ENCODE results near the gene PRR12.

The PRR12 gene

DNA sequence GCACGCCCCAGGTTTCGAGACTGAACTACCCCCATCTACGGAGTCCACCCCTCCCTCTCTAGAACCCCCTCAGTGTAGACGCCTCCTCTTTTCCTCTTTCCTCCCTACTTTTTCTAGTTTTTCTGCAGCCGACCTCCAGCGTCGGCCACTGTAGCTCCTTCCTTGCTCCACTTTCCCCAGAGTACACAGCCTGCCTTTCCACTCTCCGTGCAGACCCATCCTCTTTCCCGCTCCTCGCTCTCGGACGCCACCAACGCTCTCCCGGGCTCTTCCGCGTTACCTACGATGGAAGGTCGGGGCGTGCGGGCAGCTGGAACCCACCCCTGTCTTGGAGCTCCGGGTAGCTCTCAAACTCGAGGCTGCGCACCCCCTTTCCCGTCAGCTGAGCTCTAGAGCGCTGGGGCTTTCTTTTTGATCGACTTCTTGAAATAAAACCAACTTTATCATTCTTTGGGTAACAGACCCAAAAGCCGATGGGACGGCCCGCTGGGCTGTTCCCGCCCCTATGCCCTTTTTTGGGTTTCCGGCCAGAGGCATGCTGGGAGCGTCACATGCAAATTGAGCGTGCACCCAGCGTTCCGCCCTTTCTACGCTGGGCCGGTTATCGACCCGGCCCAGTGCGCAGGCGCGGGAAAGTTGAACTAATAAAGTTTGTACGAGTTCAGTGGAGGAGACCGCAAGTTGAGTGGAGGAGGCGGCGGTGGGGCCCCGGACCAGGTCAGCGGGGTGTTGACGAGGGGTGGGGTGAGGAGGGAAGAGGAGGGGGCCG lies 74.6 kb downstream of the PRR12 start, which contains the start of the genes BCL2L12 and IRF3:
TSS of gene BCL2L12 (plus strand) at position 583 of the 769 bp plus-strand sequence. CDS start 760 bp downstream, outside the sequence.
TSS of gene IRF3 (minus strand) at position 507 of the 769 bp plus-strand sequence. CDS start 1,019 bp downstream, outside the sequence.
- peak; percentile 98 to 99 (median 99) for DNase-seq (ENCODE audit: low read depth in 3 of 3)

DNA sequence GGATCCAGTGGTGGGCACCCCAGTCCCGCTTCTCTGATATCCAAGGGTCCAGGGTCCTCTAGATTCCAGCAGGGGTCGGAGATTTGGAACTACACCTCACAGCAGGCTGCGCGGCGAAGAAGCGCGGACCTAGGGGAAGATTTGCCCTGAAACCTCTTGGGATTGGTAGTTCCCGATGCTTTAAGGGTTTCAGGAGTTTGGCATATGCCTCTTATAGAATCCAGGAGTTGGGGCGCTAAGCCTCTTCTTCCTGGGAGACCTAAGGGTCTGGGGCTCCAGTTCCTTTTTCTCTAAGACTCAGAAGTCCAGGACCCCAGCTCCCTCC lies 75.1 kb downstream of the PRR12 start:
- no peak for DNase-seq (ENCODE audit: low read depth in 3 of 3)

DNA sequence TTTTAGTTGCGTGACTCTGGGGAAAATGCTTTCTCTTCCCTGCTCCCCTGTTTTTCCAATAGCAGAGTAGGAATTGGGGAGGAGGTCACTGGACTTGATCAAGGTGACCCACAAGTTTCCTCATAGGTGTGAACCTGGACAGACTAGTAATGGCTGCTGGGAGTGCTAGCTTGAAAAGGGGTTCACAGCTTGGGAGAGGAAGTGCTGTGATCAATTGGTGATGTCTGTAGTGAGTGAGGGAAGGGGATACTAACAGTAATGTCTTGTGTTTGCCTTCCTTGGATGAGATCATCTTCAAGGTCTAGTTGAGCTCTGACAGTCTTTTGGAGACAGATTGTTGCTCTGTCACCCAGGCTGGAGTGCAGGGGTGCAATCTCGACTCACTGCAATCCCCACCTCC lies 76.5 kb downstream of the PRR12 start:
- no peak for DNase-seq (ENCODE audit: low read depth in 3 of 3)

DNA sequence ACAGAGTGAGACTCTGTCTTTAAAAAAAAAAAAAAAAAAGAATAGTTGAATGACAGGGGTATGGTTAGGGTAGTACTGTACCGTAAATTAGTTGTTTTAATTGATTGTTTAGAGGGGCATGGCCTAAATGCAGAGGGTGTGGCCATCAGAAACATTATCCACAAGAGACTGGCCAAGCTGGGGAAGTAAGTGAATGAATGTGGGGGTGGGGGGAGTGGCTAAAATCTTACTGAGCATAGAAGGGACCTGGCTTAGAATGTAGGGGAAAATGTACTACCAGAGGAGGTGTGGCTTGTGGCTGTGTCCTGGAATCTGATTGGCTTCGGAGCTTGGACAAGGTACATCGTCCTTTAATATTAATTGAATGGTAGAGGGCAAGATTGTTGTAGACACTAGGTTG lies 78.5 kb downstream of the PRR12 start:
- no peak for DNase-seq (ENCODE audit: low read depth in 3 of 3)

DNA sequence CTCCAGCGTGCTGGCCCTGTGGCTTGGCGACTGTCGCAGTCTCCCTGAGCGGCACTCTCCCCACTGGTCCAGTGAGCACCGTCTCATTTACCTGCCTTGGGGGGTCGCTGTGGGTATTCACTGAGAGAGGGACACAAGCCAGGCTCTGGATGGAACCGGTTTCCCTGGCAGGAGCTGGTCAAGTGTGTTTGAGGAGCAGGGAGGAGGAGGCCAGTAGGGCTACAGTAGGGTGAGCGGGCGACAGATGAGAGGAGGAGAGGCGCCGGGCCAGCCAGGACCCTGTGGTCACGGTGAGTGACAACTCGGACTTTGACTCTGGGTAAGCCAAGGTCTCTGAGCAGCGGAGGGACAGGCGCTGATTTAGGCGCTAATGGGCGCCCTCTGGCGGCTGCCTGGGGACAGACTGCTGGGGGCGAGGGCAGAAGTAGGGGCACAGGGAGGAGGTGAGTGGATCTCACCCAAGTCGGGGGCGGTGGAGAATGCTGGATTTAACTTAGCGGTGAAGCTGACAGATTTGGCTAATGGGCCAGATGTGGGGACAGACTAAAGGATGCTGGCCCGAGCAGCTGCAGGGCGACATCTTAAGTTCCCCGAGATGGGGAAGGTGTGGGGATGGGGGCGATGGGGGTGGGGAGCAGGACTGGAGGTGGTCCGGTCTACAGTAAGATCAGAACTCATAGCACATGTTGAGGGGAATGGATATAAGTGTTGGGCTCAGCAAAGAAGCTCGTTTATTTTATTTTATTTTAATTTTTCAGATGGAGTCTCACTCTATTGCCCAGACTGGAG lies 81.3 kb downstream of the PRR12 start:
- peak; percentile 51 to 77 (median 65) for DNase-seq (ENCODE audit: low read depth in 3 of 3)

Measured in stimulated activated CD4-positive, alpha-beta T cell treated with anti-CD3 and anti-CD28 coated beads, TNF-alpha, amount 100 ng/mL, for 24 hours (primary cell).